Dedifferentiated amniotic fluid mesenchymal stem cell (primary cell): ENCODE results near the gene MTHFD1L.
"Not testable (repeated sequence)": the region's sequence is repeated elsewhere in the genome, so short reads cannot be mapped to it uniquely, and the experiment has no call there.

Experiments
- DNase-seq: peaks from one replicate; pipeline ENCODE4 v3.0.0-alpha.2; 2016; ENCODE audit errors: extremely low spot score

MTHFD1L gene

DNA sequence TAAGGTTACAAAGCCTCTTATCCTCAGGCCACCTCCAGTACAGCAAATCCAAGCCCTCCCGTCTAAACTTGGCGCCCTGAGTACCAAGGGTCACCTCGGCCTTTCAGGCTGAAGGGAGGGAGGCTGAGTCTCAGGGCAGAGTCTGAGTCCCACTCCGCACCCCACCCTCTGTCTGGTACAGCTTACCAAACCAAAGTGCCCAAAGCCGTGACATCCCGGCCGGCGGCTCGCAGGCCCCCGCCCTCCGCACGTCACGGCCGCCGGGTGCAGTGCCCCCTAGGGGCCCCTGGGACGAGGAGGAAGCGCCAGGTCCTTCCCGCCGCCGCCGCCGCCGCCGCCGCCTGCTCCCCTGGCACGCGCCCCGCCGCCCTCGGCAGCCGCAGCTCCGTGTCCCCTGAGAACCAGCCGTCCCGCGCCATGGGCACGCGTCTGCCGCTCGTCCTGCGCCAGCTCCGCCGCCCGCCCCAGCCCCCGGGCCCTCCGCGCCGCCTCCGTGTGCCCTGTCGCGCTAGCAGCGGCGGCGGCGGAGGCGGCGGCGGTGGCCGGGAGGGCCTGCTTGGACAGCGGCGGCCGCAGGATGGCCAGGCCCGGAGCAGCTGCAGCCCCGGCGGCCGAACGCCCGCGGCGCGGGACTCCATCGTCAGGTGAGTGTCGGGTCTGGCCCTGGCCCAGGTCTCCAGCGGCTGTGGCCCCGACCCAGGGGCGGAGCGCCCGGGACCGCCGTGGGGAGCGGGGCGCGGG lies at the start of gene MTHFD1L:
TSS of gene MTHFD1L (plus strand) at position 297 of the 741 bp plus-strand sequence. CDS start at position 418, 121 bp downstream.
- DNase-seq = peak; percentile 86

GRCh38 chr6:150816554-150816953 lies 48.9 kb upstream of the MTHFD1L start:
- DNase-seq = not testable (repeated sequence)

DNA sequence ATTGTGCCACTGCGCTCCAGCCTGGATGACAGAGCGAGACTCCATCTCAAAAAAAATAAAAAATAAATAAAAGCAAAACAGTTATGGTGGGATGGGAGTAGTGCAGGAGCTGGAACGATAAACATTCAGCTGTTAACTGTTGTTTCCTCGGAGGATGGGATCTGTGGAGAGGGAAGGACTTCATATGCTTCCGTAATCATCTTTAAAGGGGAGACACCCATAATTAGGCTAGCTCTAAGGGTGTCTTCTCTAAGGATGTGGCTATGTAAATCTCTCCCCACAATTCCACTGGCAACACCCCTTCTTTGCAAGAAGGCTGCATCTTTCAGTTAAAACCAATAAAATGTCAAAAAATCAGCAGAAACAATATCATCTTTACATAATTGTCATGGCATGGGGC lies 42.6 kb upstream of the MTHFD1L start:
- no peak for DNase-seq

- no peak for DNase-seq
Observed at GRCh38 chr6:150826788-150827187, 38.7 kb upstream of the MTHFD1L start.

- DNase-seq = not testable (repeated sequence)
Observed at GRCh38 chr6:150828107-150828506, 37.4 kb upstream of the MTHFD1L start.

DNA sequence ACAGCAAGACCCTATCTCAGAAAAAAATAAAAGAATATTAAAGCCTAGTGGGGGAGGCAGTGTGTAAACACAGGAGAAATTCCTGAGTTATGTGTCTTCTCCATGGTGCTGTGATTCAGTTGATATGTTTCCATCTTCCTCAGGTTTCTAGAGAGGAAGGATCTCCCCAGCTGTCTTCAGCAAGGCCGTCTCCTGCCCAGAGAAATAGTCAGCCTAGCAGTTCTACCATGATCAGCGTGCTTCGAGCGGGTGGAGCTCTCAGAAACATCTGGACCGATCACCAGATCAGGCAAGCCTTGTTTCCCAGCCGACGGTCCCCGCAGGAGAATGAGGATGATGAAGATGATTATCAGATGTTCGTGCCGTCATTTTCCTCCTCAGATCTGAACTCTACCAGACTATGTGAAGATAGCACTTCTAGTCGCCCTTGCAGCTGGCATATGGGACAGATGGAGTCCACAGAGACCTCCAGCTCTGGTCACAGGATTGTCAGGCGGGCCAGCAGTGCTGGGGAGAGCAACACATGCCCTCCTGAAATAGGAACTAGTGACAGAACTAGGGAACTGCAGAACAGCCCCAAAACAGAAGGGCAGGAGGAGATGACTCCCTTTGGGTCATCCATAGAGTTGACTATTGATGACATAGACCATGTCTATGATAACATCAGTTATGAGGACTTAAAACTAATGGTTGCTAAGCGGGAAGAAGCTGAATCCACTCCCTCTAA lies 34.9 kb upstream of the MTHFD1L start:
- DNase-seq = no peak

DNA sequence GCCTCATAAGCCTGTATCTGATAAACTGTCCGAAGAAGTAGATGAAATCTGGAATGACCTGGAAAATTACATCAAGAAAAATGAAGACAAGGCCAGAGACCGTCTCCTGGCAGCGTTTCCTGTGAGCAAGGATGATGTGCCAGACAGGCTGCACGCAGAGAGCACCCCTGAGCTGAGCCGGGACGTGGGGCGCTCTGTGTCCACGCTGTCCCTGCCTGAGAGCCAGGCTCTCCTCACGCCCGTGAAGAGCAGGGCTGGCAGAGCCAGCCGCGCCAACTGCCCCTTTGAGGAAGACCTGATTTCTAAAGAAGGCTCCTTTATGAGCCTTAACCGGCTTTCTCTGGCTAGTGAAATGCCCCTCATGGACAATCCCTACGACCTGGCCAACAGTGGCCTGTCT lies 33.9 kb upstream of the MTHFD1L start:
- no peak for DNase-seq

DNA sequence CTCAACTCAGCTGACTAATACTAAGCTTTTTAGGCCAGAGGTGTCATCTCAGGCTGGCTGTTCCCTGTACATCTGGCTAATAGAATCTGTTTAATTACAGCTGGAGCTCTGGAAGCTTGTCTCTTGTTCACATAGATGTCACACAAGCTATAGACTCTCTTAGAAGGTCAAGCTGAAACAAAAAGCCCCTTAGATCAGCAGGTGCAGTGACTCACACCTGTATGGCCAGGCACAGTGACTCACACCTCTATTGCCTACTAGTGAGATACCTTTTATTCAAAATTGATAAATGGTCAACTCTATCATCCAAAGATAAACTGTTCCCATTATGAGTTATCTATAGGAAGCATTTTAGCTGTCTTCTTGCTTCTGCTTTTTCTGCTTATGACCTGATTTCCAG lies 29.9 kb upstream of the MTHFD1L start:
- no peak for DNase-seq

DNA sequence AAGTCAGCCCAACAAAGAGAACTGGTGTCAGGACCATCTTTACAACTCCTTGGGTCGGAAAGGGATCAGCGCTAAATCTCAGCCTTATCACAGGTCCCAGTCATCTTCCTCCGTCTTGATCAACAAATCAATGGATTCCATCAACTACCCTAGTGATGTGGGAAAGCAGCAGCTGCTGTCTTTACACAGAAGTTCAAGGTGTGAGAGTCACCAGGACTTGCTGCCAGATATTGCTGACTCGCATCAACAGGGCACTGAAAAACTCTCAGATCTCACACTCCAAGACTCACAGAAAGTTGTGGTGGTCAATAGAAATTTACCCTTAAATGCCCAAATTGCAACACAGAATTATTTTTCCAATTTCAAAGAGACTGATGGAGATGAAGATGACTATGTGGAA lies 25.3 kb upstream of the MTHFD1L start:
- no peak for DNase-seq

GRCh38 chr6:150841189-150841588 lies 24.3 kb upstream of the MTHFD1L start:
- DNase-seq = no peak

GRCh38 chr6:150841697-150842096 lies 23.8 kb upstream of the MTHFD1L start:
- DNase-seq = no peak

DNA sequence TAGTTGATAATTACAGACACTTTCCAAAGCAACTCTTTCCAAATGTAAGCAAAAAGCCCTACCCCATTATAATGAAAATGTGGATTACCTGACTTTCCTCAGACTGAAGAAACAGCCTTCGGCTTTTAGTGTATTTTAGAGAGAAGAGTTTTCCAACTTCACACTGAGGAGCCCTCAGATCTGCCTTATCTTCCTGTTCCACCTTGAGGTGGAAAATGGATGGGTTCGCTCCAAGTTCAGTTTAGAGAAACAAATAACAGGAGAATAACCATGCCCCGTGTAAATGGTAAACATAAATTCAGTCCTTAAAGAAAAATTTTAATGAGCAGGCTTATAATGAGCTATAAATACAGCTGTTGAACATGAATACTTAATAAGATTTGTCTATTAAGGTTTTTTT lies 21.1 kb upstream of the MTHFD1L start:
- no peak for DNase-seq

DNA sequence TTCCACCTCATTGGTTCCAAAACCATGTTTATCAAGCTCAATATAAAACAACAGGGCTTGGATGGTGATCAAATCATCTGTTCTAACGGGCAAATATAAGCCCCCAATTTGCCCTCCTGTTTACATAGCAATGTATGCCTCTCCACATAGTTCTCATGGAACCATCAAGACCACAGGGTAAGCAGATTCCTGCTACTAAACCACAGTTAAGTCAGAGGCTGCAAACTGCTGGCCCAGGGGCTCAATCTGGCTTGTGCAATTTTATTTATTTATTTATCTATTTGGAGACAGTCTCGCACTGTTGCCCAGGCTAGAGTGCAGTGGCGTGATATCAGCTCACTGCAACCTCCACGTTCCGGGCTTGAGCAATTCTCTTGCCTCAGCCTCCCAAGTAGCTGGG lies 18.9 kb upstream of the MTHFD1L start:
- no peak for DNase-seq

- DNase-seq = no peak
Observed at GRCh38 chr6:150848400-150848799, 17.1 kb upstream of the MTHFD1L start.

GRCh38 chr6:150854392-150854791 lies 11.1 kb upstream of the MTHFD1L start:
- DNase-seq = not testable (repeated sequence)

GRCh38 chr6:150855171-150855570 lies 10.3 kb upstream of the MTHFD1L start:
- not testable (repeated sequence) for DNase-seq

- DNase-seq = peak; percentile 97
Observed at GRCh38 chr6:150857062-150857944, 8.2 kb upstream of the MTHFD1L start.

DNA sequence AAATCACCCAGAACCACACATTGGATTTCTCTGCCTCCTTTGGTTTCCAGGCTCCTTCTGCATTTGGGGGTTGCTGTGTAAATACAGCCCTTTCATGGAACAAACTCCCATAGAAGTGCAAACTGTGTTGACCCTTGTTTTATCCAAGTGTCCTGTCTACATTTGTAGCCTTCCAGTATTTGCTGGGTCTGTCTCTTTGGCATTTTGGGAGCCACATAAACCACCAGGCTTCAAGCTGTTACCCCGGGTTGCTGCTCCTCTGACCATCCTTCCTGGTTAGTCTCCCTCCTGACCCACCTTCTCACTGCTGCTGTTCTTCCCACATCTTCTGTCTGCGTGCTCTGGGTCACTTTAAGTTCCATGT lies 7.6 kb upstream of the MTHFD1L start:
- DNase-seq = no peak

DNA sequence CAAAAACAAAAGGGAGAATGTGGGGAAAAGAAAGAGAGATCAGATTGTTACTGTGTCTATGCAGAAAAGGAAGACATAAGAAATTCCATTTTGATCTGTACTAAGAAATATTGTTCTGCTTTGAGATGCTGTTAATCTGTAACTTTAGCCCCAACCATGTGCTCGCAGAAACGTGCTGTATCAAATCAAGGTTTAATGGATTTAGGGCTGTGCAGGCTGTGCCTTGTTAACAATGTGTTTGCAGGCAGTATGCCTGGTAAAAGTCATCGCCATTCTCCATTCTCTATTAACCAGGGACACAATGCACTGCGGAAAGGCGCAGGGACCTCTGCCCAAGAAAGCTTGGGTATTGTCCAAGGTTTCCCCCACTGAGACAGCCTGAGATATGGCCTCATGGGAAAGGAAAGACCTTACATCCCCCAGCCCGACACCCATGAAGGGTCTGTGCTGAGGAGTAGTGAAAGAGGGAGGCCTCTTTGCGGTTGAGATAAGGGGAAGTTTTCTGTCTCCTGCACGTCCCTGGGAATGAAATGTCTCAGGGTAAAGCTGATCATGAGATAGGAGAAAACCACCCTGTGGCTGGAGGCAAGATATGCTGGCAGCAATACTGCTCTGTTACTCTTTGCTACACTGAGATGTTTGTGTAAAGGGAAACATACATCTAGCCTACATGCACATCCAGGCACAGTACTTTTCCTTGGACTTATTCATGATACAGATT lies 3.9 kb upstream of the MTHFD1L start:
- DNase-seq = not testable (repeated sequence)

GRCh38 chr6:150863213-150863928 lies 2.1 kb upstream of the MTHFD1L start:
- no peak for DNase-seq

DNA sequence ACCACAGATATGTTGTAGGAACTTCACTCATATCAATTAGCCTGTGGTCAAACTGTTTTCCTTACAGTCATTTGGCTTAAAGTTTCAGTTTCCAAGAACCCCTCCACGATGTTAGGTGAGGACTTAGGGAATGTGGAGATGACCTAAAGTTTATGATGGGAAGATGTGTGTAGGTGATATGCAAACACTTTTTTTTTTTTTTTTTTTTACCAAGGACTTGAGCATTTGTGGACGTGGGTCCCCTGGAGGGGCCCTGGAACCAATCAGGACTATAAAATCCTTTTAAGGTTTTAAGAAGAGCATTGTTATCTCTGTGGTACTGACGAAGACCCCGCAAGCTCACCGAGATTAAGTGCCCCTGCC lies 478 bp upstream of the MTHFD1L start:
- no peak for DNase-seq
